Activated CD4-positive, alpha-beta memory T cell treated with anti-CD3 and anti-CD28 coated beads for 36 hours (primary cell): ENCODE measurements around the gene PGM5. TPM values are rescaled to one million over a fixed set of nuclear protein-coding genes. Genes with fewer than 3 reads are reported as not detected.

Experiments
- CTCF ChIA-PET: fragments of 350-600 bp; sonication (Branson Sonifier 250); formaldehyde crosslinking; loops from one replicate; lab custom pipeline; 2021; ENCODE audit warnings: antibody characterized with exemption, inconsistent platforms; lab: Charles Lee
- POLR2A ChIA-PET: fragments of 350-600 bp; sonication (Branson Sonifier 250); formaldehyde crosslinking; loops from one replicate; lab custom pipeline; 2021; ENCODE audit warnings: antibody characterized with exemption; lab: Charles Lee
- DNase-seq: peaks from one replicate; pipeline ENCODE4 v3.0.0-alpha.2; 2020
- H3K27ac Mint-ChIP-seq: one replicate; pipeline ENCODE4 v1.8.0; 2021; ENCODE audit warnings: mixed read lengths
- H3K27me3 Mint-ChIP-seq: one replicate; pipeline ENCODE4 v1.8.0; 2021; ENCODE audit warnings: mixed read lengths
- H3K36me3 Mint-ChIP-seq: one replicate; pipeline ENCODE4 v1.8.0; 2021; ENCODE audit warnings: mixed read lengths
- H3K4me1 Mint-ChIP-seq: one replicate; pipeline ENCODE4 v1.8.0; 2021; ENCODE audit warnings: low read depth, mixed read lengths
- H3K4me3 Mint-ChIP-seq: one replicate; pipeline ENCODE4 v1.8.0; 2021; ENCODE audit warnings: mild to moderate bottlenecking, mixed read lengths
- H3K9me3 Mint-ChIP-seq: one replicate; pipeline ENCODE4 v1.8.0; 2021; ENCODE audit warnings: mixed read lengths
- intact Hi-C: fragments of 100-400 bp; cut with micrococcal nuclease; formaldehyde crosslinking; loops from one replicate; pipeline ENCODE4 v1.15.1; 2023
- total RNA-seq, 2 experiments: library from RNA; stranded (reverse); gene quantifications; one replicate each; pipeline ENCODE4 v1.2.3, GENCODE V29; 2021

PGM5 gene
- total RNA-seq, 2 experiments from 2014 or later, result not detected

- Mint-ChIP-seq H3K27ac (no peak overlapping the region), H3K4me3 (no peak overlapping the region), H3K36me3 (no peaks in the 10 kb centered on the region), H3K9me3 (no peaks in the 10 kb centered on the region), H3K27me3 (no peaks in the 10 kb centered on the region), H3K4me1 (no peaks in the 10 kb centered on the region)
- intact Hi-C loops, result no loop called here
- ChIA-PET POLR2A (no interaction called here), CTCF (no interaction called here)
- DNase-seq, result no peak
These were observed 101.4 kb downstream of the PGM5 start for GRCh38 chr9:68457803-68458202.

DNA sequence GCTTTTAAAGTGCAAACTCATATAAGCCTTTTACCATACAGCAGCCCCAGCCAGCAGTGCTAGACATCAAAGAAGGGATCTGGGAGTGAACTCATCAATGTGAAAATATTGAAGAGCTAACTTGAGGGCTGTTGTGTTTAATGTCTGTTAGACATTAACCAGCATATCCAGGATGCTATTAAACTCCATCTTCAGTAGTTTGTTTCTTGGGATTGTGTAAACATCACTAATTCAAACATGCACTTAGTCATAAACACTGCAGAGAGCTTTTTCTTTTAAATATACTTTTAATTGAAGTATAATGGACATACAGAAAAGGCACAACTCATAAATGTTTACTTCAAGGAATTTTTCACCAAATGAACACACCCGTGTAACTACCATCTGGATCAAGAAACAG lies 102.5 kb downstream of the PGM5 start:
- POLR2A ChIA-PET, result no interaction called here
- no peaks in the 10 kb centered on the region for H3K9me3 Mint-ChIP-seq
- CTCF ChIA-PET, result no interaction called here
- no peaks in the 10 kb centered on the region for H3K4me1 Mint-ChIP-seq
- H3K27me3 Mint-ChIP-seq, result no peaks in the 10 kb centered on the region
- intact Hi-C loops, result no loop called here
- no peak overlapping the region for H3K4me3 Mint-ChIP-seq
- DNase-seq, result no peak
- no peaks in the 10 kb centered on the region for H3K36me3 Mint-ChIP-seq
- H3K27ac Mint-ChIP-seq, result no peak overlapping the region

- no peaks in the 10 kb centered on the region for H3K36me3 Mint-ChIP-seq
- no peaks in the 10 kb centered on the region for H3K4me1 Mint-ChIP-seq
- H3K27ac Mint-ChIP-seq, result no peak overlapping the region
- no peak overlapping the region for H3K4me3 Mint-ChIP-seq
- no peaks in the 10 kb centered on the region for H3K9me3 Mint-ChIP-seq
- intact Hi-C loops, result no loop called here
- H3K27me3 Mint-ChIP-seq, result no peaks in the 10 kb centered on the region
- DNase-seq, result no peak
- CTCF ChIA-PET, result no interaction called here
- POLR2A ChIA-PET, result no interaction called here
These were observed 105.8 kb downstream of the PGM5 start for GRCh38 chr9:68462105-68462775.

GRCh38 chr9:68470067-68470466 lies 113.7 kb downstream of the PGM5 start:
- DNase-seq, result no peak
- Mint-ChIP-seq H3K27me3 (peaks cover 9% of the 10 kb centered on the region), H3K9me3 (no peaks in the 10 kb centered on the region), H3K4me1 (no peaks in the 10 kb centered on the region), H3K4me3 (no peak overlapping the region), H3K27ac (no peak overlapping the region), H3K36me3 (no peaks in the 10 kb centered on the region)
- intact Hi-C loops, result no loop called here
- POLR2A ChIA-PET, result no interaction called here
- CTCF ChIA-PET, result no interaction called here

DNA sequence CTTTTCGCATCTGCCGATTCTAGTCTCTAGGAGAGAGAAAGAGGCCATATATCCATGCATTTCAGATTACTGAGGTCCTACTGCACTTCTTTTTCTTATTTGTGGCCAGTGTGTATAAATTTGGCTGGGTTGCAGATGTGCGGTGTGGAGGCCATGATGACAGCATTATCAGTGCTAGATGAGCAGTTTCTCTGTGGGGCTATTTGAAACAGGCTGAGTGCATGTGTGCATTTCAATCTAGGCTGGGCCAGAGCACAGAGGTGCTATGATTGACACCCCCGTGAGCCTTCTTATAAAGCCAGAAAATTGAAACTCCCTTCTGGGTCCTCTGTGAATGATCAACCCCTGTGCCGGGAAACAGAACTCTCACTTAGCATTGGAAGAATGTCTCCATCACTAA lies 114.2 kb downstream of the PGM5 start:
- no peak overlapping the region for H3K27ac Mint-ChIP-seq
- ChIA-PET POLR2A (no interaction called here), CTCF (no interaction called here)
- no peak for DNase-seq
- peaks cover 9% of the 10 kb centered on the region for H3K27me3 Mint-ChIP-seq
- no peaks in the 10 kb centered on the region for H3K4me1 Mint-ChIP-seq
- H3K9me3 Mint-ChIP-seq, result no peaks in the 10 kb centered on the region
- H3K4me3 Mint-ChIP-seq, result no peak overlapping the region
- H3K36me3 Mint-ChIP-seq, result no peaks in the 10 kb centered on the region
- intact Hi-C loops, result no loop called here

GRCh38 chr9:68472119-68472518 lies 115.7 kb downstream of the PGM5 start:
- intact Hi-C loops, result no loop called here
- Mint-ChIP-seq H3K27me3 (peaks cover 9% of the 10 kb centered on the region), H3K4me3 (no peak overlapping the region), H3K27ac (no peak overlapping the region), H3K36me3 (no peaks in the 10 kb centered on the region), H3K4me1 (no peaks in the 10 kb centered on the region), H3K9me3 (no peaks in the 10 kb centered on the region)
- CTCF ChIA-PET, result no interaction called here
- DNase-seq, result no peak
- POLR2A ChIA-PET, result no interaction called here

DNA sequence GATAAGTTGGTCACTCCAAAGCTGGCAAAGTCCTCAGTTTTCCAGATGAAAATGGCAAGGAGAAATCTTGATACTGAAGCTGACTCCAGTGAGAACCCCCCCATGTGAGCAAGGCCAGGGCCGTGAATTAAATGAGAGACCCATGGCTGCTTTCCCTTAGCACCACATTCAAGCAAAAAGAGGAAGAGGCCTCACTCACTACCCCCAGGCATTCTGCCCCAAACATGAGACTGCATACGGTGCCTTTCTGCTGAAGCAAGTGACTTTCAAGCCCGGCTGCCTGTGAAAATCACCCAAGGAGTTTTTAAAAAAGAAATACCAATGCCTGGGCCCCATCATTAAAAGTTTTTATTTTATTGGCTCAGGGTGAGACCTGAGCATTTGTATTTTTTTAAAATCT lies 117.4 kb downstream of the PGM5 start:
- peaks cover 10% of the 10 kb centered on the region for H3K27me3 Mint-ChIP-seq
- no peak overlapping the region for H3K27ac Mint-ChIP-seq
- H3K9me3 Mint-ChIP-seq, result no peaks in the 10 kb centered on the region
- no peaks in the 10 kb centered on the region for H3K4me1 Mint-ChIP-seq
- DNase-seq, result no peak
- ChIA-PET POLR2A (no interaction called here), CTCF (no interaction called here)
- no peaks in the 10 kb centered on the region for H3K36me3 Mint-ChIP-seq
- H3K4me3 Mint-ChIP-seq, result no peak overlapping the region
- intact Hi-C loops, result no loop called here

DNA sequence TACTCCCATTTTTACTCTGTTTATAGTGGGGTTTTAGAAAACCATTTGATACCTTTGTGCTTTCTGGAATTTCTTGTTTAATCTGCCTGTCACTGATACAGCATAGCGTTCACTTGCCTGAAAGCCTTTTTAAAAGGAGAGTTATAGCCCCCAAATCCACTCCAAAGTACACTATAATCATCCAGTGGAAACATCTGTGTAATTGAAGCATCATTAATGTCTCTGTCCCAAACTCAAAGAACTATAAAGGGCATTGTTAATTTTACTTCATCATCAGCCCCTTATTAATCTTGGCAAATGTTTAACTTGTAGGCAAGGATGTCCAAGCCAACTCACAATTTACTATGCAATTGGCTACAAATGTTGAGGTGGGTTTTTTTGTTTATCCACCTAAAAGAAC lies 120.0 kb downstream of the PGM5 start:
- no peaks in the 10 kb centered on the region for H3K4me1 Mint-ChIP-seq
- H3K27me3 Mint-ChIP-seq, result peaks cover 7% of the 10 kb centered on the region
- POLR2A ChIA-PET, result no interaction called here
- CTCF ChIA-PET, result no interaction called here
- H3K4me3 Mint-ChIP-seq, result no peak overlapping the region
- no peaks in the 10 kb centered on the region for H3K36me3 Mint-ChIP-seq
- DNase-seq, result no peak
- no peak overlapping the region for H3K27ac Mint-ChIP-seq
- intact Hi-C loops, result no loop called here
- H3K9me3 Mint-ChIP-seq, result no peaks in the 10 kb centered on the region

DNA sequence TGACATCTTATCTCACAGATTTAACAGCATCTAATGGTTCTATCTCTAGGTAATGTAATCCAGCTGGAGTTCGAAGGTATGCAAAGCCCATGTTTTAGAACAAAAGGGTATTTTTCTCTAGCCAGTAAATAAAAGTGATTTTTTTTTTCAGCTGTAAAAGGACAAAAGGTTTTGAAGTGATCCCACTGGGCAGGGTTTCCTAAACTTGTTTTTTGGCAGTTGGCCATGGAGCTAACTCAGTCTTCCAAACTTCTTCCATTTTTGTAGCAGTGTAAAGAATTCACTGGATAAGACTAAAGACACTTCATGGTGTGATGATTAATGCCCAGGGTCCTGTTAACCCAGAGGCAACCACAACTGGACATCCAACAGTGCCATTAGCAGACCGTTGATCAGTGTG lies 120.4 kb downstream of the PGM5 start:
- no peak for DNase-seq
- intact Hi-C loops, result no loop called here
- POLR2A ChIA-PET, result no interaction called here
- no peaks in the 10 kb centered on the region for H3K36me3 Mint-ChIP-seq
- no peak overlapping the region for H3K4me3 Mint-ChIP-seq
- H3K27ac Mint-ChIP-seq, result no peak overlapping the region
- H3K27me3 Mint-ChIP-seq, result peaks cover 6% of the 10 kb centered on the region
- CTCF ChIA-PET, result no interaction called here
- no peaks in the 10 kb centered on the region for H3K9me3 Mint-ChIP-seq
- no peaks in the 10 kb centered on the region for H3K4me1 Mint-ChIP-seq

DNA sequence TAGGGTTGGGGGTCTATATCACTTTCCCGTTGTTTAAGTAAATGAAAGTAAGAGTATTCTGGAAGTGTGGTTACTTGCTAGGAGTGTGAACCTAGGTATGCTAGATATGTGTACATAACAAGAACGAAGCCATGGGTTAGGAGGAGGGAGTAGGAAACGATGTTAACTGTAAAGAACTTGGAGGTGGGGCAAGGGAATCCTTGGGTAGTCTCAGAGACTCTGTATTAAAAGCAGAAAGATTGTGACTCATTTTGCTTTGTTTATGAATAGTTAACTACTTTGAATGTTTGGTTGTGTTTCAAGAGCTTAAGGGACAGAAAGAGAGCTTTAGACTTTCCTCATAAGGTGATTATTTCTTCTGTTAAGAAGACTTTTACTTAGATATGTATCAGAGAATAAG lies 124.4 kb downstream of the PGM5 start:
- intact Hi-C loops, result no loop called here

GRCh38 chr9:68482548-68482947 lies 126.1 kb downstream of the PGM5 start:
- ChIA-PET POLR2A (no interaction called here), CTCF (no interaction called here)
- DNase-seq, result no peak
- H3K27ac Mint-ChIP-seq, result no peak overlapping the region
- peaks cover 5% of the 10 kb centered on the region for H3K9me3 Mint-ChIP-seq
- intact Hi-C loops, result no loop called here
- H3K27me3 Mint-ChIP-seq, result peaks cover 4% of the 10 kb centered on the region
- no peaks in the 10 kb centered on the region for H3K4me1 Mint-ChIP-seq
- H3K4me3 Mint-ChIP-seq, result no peak overlapping the region
- H3K36me3 Mint-ChIP-seq, result no peaks in the 10 kb centered on the region

More for the DNA sequence above, 124.4 kb downstream of the PGM5 start:
- POLR2A ChIA-PET, result no interaction called here
- CTCF ChIA-PET, result no interaction called here
- no peak for DNase-seq
- no peaks in the 10 kb centered on the region for H3K4me1 Mint-ChIP-seq
- H3K27ac Mint-ChIP-seq, result no peak overlapping the region
- no peak overlapping the region for H3K4me3 Mint-ChIP-seq
- H3K36me3 Mint-ChIP-seq, result no peaks in the 10 kb centered on the region
- H3K9me3 Mint-ChIP-seq, result no peaks in the 10 kb centered on the region
- H3K27me3 Mint-ChIP-seq, result peaks cover 3% of the 10 kb centered on the region

GRCh38 chr9:68488126-68488525 lies 131.7 kb downstream of the PGM5 start:
- CTCF ChIA-PET, result no interaction called here
- intact Hi-C loops, result no loop called here
- H3K9me3 Mint-ChIP-seq, result peaks cover 5% of the 10 kb centered on the region

DNA sequence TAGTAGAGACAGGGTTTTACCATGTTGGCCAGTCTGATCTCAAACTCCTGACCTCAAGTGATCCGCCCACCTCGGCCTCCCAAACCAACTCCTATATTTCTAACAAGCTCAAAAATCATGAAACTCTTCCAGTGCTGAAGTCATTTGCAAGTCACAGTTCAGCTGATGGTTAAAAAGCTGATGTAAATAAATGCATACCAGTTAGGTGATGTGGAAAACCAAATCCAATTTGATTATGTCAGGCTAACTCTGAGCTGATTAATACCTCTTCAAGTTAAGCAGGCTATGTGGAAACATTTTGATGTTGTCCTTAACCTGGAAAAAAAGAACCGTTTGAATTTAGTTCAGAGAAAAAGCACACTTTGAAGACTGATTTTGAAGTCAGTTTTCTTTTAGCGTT lies 133.2 kb downstream of the PGM5 start:
- H3K9me3 Mint-ChIP-seq, result peaks cover 5% of the 10 kb centered on the region
- H3K36me3 Mint-ChIP-seq, result no peaks in the 10 kb centered on the region
- H3K27me3 Mint-ChIP-seq, result peaks cover 5% of the 10 kb centered on the region
- no peak overlapping the region for H3K27ac Mint-ChIP-seq
- H3K4me1 Mint-ChIP-seq, result no peaks in the 10 kb centered on the region
- no peak overlapping the region for H3K4me3 Mint-ChIP-seq
- ChIA-PET POLR2A (no interaction called here), CTCF (no interaction called here)
- DNase-seq, result no peak
- intact Hi-C loops, result no loop called here

More at GRCh38 chr9:68488126-68488525, 131.7 kb downstream of the PGM5 start:
- Mint-ChIP-seq H3K27ac (no peak overlapping the region), H3K4me3 (no peak overlapping the region), H3K4me1 (no peaks in the 10 kb centered on the region), H3K36me3 (no peaks in the 10 kb centered on the region), H3K27me3 (peaks cover 5% of the 10 kb centered on the region)
- POLR2A ChIA-PET, result no interaction called here
- no peak for DNase-seq
